Stimulated activated CD8-positive, alpha-beta memory T cell treated with anti-CD3 and anti-CD28 coated beads, Interleukin-4, amount 100 ng/mL, for 1 hour (primary cell): ENCODE measurements around the gene LAMB4.
"Not testable (repeated sequence)": the region's sequence is repeated elsewhere in the genome, so short reads cannot be mapped to it uniquely, and the experiment has no call there.

Experiments used
- DNase-seq, 2 donors: peaks; one replicate each; pipeline ENCODE4 v3.0.0-alpha.2; 2020; ENCODE audit warnings: low read depth in 2 of 2, low spot score in 1 of 2

The LAMB4 gene

DNA sequence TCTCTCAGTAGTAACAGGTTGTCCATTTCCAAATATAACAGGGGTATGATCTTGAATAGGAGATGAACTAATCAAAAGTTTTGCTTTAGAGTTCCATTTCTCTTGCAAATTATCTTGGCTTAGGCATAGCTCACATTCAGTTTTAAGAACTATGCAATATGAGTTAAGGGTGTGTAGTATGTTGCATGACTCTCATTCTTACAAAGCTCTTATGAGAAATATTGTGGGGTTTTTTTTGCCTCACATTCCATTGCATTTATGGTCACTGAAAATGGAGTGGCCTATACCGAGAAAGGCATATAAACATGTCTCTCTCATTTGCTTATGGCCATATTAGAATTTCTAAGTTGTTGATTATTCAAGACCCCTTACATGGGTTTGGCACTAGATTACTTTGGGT, 78.7 kb downstream of the LAMB4 start:
- DNase-seq, result no peak

DNA sequence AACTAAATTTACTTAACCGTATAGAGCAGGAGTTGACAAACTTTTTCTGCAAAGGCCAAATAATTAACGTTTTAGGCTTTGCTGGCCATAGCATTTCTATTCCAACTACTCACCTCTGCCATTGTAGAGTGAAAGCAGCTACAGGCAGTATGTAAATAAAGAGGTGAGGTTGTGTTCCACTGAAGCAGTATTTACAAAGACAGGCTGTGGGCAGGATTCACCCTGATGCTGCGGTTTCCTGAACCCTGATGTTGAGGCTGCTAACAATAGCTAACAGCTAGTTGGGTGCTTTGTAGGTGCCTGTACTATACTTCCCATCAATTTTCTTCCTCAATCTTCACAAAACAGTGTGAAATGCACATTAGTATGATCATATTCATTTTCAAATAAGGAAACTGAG, 80.2 kb downstream of the LAMB4 start:
- DNase-seq, result no peak

DNA sequence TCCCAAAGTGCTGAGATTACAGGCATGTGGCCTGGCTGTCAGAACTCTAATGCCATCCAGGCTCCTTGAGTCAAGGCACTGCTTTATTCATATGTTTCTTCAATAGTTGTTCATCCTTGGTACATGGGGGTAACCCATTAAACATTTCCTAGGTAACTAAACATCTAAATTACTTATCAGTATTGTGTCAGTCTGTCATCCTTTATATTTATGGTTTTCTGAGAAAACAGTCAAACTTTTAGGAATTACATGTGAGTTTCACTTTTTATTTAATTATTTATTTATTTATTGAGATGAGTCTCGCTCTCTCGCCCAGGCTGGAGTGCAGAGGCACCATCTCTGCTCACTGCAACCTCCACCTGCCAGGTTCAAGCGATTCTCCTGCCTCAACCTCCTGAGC, 81.7 kb downstream of the LAMB4 start:
- DNase-seq, result no peak

DNA sequence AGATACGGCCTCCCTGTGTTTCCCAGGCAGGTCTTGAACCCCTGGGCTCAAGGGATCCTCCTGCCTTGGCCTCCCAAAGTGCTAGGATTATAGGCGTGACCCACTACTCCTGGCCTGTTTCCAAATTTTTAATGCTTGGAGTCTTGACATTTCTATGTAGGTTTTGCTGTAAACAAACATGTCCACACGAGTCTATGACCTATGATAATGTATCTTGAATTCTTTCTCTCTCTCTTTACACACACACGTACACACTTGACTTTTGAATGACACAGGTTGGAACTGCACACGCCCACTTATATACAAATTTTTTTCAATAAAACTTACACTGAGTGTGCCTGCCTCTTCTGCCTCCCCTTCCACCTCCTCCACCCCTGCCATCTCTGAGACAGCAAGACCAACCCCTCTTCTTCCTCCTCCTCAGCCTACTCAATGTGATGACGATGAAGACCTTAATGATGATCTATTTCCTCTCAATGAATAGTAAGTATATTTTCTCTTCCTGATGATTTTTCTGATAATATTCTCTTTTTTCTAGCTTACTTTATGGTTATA, 83.1 kb downstream of the LAMB4 start:
- no peak for DNase-seq

DNA sequence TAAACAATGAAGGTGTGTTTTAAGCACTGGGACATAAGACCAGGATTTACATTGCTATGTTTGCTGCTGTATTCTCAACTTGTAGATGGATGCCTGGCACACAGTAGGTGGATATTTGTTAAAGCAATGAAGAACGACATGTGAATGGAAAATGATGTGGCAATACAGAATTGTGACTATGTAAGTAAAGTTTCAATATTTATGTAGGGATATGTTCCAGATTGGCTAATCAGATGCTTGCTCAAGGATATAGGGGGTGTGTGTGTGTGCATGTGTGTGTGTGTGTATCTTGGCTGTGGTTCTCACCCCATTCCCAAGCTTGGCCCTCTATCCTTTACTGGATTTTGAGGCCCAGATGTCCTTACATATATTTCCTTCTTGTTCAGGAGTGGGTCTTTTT, 84.5 kb downstream of the LAMB4 start:
- no peak for DNase-seq

DNA sequence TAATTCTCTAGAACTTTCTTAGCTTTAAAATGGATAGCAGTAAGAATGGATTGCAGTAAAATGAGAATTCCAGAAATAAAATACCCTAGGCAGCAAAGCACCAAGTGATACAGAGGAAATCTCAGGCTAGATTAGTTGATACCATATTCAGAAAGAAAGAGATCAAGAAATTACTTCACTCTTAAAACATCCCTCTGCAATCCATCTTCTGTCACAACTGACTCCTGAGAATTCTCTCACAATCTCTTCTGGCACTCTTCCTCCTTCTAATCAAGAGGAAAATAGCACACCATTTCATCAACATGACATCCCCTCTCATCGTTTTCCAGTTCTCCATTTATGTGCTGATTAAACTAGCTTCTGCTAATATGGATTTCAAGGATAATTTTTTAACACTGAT, 85.0 kb downstream of the LAMB4 start:
- DNase-seq, result no peak

DNA sequence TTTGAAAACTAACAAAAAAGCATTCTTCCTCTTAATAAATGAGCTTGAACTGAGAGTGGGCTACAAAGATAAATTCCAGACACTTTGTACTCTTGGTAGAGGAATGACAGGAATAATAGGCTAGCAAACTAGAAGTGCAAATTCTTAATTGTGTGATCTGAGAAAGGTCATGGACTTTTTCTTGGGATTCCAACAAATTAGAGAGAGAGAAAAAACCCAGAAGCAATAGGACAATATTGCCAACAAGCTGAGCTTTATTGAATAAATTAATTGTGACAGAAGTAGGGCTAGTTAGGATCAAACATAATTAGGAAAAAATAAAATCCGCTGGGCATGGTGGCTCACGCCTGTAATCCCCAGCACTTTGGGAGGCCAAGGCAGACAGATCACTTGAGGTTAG, 85.8 kb downstream of the LAMB4 start:
- no peak for DNase-seq

DNA sequence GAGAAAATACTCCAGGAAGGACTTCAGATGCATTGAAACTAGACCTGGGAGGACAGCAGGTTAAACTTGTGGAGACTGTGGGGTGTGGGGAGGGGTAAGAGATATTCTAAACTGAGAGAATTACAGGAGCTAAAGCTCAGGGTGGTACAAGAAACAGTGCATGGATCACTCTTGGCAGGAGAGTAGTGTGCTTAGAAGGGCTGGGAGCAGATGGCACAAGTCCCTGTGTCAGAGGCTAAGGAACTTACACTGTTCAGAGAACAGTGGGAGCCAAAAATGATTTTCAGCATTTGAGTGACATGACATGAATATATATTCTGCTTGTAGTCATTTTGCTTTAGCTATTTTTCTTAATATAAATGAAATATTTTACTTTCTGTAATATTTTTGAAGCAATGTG, 91.2 kb downstream of the LAMB4 start:
- DNase-seq, result no peak

DNA sequence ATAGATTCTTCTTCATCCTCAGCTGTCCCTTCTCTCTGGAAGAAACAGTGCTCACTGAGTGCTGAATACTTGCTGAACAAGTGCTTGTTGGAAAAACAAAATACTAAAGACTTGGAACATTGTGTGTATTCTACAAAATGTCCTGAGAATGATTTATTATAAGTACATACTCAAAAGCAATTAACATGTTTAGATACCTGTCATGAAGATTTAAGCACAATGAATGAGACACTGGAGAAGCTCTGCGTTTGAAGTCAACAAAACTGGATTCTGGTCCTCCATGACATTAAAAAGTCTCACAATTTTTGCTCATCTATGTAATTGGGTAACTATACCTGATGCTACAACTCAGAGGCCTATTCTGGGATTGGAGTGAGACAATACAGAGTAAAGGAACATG, 92.4 kb downstream of the LAMB4 start:
- no peak for DNase-seq

DNA sequence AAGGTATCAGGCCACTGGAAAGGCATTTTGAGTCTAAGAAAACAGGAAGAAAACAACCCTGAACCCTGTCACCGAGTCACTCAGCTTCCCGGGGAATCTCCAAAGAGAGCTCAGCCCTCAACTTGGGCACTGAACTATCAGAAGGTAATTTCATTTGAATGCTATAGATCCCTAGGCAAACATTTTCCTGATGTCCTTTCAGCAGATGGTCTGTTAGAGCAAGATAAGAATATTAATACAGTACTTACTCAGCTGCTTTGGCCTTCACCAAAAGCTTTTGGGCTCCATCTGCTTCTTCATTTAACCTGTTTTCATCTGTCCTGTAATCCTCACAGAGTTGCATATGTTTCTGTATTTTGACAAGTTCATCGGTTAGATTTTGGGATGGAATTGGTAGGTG, 93.0 kb downstream of the LAMB4 start:
- DNase-seq, result no peak

DNA sequence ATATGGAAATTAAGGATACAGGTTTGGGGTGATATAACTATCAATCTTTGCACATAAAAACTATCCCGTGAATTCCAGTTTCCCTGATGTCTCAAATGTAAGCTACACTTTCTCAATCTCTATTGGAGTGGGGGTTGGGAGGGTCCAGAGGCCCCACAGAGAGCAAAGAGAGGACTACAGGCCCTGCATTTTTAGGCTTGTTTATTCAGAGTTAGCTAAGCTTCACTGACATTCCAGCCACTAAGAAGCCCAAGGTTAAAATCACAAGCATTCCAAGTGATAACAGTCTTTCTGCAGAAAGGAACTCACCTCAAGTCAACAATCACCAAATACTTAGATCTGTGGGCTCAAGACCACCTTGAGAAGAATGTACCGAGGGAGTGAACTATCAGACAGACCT, 95.6 kb downstream of the LAMB4 start:
- DNase-seq, result no peak

DNA sequence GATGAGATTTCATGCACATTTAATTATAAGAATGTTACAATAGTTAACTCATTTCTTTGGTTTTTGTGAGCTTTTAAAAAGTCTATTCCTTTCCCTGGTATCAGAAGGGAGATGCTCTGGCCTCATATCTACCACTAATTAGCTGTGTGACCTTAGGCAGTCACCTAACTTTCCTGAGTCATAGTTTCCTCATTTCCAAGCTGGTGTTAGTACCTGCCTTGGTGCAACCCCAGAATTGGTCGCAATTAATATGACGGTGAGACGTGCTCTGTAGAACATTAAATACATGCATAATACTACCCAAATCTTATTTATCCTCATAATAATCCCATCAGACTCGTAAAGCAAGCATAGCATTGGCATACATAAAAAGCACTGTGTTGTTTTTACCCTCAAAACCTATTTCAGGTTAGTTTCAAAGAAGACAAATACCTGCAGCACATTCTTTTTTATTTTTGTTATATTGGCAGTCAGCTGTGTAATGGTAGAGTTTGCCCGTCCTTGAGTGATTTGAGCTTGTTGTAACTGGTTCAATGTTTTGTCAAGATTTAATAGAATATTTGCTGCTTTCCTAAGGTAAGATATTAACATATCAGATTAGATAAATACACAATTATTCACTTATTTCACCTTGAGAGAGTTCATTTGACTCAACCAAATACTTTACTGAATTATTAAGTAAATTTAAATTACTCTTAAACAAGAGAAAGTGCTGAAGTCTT, 96.2 kb downstream of the LAMB4 start:
- no peak for DNase-seq

DNA sequence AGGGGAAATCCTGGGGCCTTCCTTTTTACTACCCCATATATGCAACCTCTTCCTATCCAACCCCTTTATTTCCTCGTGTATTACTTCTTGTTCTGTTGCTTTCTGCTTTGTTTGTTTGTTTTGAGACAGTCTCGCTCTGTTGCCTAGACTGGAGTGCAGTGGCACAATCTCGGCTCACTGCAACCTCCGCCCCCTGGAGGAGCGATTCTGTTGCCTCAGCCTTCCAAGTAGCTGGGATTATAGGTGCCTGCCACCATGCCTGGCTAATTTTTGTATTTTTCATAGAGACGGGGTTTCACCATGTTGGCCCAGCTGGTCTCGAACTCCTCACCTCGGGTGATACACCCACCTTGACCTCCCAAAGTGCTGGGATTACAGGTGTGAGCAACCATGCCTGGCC, 96.9 kb downstream of the LAMB4 start:
- not testable (repeated sequence) for DNase-seq

DNA sequence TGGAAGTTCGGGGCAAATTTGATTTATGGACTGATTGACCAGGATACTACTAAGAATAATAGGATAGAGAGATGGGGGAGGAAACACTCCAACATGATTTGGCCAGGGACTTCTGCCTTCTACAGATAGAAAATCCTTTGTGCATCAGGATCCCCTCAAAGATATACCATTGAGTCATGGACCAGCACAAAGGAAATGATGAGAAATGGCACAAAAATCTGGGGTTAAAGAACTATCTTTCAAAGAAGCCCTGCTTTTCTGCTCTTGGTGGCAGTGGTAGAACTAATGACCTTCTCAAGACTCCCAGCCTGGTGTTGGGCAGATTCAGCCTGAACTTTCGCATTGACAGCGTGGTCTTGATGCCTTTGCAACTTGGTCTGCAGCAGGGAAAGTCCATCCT, 99.6 kb downstream of the LAMB4 start:
- no peak for DNase-seq

DNA sequence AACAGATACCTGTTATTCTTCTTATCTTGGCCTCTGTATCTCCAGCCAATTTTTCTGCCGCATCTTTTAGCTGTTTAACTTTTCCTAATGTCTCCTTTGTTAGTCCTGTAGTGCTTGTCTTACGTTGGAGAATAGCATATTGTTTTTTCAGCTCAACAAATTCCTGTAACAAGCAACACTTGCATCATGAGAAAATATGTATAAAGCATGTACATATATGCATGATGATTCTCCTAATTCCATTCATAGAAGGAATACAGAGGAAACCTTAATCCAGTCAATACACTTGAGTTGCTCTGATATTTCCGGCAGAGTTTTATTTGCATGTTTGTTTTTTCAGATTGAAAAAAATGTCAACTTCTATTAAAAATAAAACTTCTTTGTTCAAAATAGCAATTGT, 101.1 kb downstream of the LAMB4 start:
- no peak for DNase-seq

DNA sequence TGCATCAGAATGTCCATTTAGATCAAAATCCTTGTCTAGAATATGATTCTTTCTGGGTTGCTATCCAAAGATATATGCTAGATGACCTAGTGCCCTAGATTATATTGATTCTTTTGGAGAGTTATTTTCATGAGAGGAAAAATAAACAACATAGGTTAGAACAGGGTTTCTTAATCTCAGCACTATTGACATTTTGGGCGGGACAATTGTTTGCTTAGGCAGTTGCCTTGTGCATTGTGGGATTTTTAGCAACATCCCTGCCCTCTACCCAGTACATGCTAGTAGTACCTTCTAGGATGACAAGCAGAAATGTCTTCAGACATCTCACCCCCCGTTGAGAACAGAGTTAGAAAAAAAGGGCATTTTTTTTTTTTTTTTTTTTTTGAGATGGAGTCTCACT, 102.0 kb downstream of the LAMB4 start:
- DNase-seq, result no peak

DNA sequence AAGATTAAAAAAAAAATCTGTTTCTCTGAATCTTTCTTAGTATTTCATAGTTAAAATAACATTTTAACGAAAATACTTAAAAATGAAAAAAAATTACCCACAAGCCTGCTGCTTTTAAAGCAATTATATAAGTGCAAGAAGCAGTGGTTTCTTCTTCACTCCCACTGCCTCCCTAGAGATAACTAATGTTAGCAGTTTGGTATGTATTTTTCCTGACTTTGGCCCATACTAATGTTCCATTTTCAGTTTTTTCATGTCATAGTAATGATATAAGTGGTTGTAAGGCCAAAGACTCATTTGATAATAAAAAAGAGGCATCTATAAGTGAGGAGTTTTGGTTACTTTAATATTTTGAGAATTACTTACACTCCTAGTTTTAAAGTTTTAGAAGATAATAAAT, 102.9 kb downstream of the LAMB4 start:
- no peak for DNase-seq

DNA sequence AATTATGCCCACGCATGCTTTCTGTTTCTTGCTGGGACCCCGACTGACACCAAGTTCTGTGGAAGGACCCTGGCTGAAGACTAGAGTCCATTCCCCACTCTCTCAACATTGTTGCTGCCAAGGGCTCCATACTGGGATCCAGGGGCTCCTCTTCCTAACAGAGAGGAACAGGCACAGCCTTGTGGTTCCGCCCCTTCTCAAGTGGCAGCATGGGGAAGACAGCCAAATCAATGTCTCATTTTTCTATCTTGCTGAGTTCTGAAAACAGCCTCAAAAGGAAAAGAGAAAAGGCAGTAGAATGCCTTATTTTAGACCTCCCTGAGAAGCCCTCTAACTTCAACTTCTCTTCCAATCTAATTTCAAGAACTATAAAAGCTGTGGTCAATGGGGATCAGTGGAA, 103.5 kb downstream of the LAMB4 start:
- no peak for DNase-seq

DNA sequence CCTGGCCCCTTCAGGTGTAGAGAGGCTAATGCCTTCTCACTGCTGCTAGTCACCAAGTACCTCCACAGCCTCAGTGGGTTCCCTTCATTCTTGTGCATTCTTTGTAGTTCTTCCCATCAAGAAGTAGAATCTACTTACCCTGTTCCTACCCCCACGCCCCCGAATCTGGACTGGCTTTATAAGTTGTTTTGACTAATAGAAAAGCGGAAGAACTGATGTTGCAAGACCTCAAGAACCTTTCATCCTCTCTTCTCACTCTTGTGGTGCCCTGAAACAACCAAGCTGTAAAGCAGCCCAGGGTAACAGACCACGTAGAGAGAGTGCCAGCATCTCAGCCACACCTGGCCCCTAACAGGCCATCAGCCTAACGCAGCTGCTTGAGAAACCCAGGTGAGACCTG, 104.0 kb downstream of the LAMB4 start:
- no peak for DNase-seq

DNA sequence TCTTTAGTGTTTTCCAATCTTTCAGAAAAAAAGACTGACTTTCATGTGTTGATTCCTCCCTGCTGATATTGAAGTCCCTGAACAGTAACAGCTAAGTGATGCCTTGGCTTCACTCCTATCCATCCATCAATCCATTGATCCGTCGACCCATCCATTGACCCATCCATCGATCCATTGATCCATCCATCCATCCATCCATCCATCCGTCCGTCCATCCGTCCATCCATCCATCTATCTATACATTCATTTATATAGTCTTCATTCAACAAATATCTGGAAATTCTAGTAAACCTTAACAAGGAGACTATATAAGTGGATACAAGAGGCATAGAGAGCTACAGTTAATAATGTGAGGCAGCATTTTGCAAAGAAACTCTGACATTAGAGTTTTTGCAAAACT, 105.6 kb downstream of the LAMB4 start:
- DNase-seq, result no peak

DNA sequence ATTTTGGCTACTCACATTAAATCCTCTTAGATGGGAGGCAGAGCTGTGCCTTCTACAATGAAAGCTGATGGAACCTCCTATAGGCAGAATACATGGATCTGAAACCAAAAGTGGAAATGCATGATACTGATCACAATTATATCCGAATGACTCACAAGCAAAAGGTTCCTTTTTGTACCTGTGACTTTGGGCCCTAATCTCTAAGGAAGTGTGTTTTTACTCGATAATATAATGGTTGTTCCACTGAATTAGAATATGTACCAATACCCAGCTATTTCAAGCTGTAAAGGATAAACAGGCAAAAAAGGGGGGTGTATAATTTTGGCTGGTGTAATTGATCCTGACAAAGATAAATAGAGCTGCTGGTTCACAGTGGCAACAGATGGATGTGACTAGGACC, 109.6 kb downstream of the LAMB4 start:
- no peak for DNase-seq

DNA sequence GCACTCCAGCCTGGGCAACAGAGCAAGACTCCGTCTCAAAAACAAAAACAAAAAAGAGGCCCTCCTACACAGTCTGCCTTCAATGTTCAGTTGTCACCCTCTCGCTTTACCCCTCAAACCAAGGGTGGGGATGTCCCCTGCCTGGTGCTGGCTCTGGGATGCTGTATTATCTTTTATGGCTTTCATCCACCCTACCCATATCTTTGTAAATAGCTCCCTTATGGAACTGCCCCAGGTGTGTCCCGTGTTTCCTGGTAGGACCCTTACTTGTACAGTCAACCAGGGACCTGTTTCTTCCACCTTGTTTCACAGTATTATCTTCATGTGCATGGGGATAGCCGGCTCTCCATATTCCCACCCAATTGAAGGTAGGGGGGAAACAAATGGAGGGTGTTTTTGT, 111.5 kb downstream of the LAMB4 start:
- DNase-seq, result no peak

DNA sequence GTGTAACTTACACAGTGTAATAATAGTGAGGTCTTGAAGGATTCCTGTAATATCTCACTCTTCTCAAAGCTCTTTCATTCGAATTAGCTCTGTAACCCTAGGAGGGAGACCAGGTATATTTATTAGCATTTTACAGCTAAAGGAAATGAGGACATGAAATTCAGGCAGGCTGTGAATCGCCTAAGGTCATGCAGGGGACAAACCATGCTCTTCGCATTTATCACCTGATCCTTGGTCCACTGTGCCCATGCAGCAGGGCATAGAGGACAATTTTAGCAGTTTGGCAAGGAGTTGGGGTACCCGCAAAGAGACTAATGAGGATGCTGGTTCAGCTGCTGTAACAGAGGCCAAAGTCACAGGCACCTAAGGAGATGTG, 112.4 kb downstream of the LAMB4 start:
- no peak for DNase-seq
